Immature natural killer cell (primary cell): Measurements from ENCODE around the gene CHRNA7. TPM values are rescaled to one million over a fixed set of nuclear protein-coding genes. Genes with fewer than 3 reads are reported as not detected.

Experiments
- DNase-seq, 3 donors: peaks; one replicate each; pipeline ENCODE4 v3.0.0; 2022; ENCODE audit warnings: mixed read lengths in 1 of 3
- H3K27ac Mint-ChIP-seq, 6 donors: one replicate each; pipeline ENCODE4 v1.8.0; 2020; ENCODE audit warnings: mixed read lengths in 6 of 6, mild to moderate bottlenecking in 5 of 6, inconsistent platforms in 4 of 6, moderate library complexity in 3 of 6
- H3K27me3 Mint-ChIP-seq, 3 donors: one replicate each; pipeline ENCODE4 v1.8.0; 2020 to 2021; ENCODE audit warnings: low read depth in 3 of 3, mild to moderate bottlenecking in 3 of 3, mixed read lengths in 3 of 3, moderate library complexity in 3 of 3, inconsistent platforms in 1 of 3
- H3K36me3 Mint-ChIP-seq, 3 donors: one replicate each; pipeline ENCODE4 v1.8.0; 2020; ENCODE audit warnings: mixed read lengths in 3 of 3, inconsistent platforms in 2 of 3, mild to moderate bottlenecking in 2 of 3
- H3K4me1 Mint-ChIP-seq, 2 donors: one replicate each; pipeline ENCODE4 v1.8.0; 2020; ENCODE audit warnings: inconsistent platforms in 2 of 2, mild to moderate bottlenecking in 2 of 2, mixed read lengths in 2 of 2, moderate library complexity in 1 of 2
- H3K4me3 Mint-ChIP-seq, 5 donors: one replicate each; pipeline ENCODE4 v1.8.0; 2020; ENCODE audit warnings: mild to moderate bottlenecking in 5 of 5, mixed read lengths in 5 of 5, inconsistent platforms in 3 of 5, moderate library complexity in 3 of 5
- H3K9me3 Mint-ChIP-seq, 6 donors: one replicate each; pipeline ENCODE4 v1.8.0; 2020; ENCODE audit warnings: mild to moderate bottlenecking in 6 of 6, mixed read lengths in 6 of 6, inconsistent platforms in 4 of 6, moderate library complexity in 3 of 6
- polyA plus RNA-seq, 3 donors: library from polyadenylated mRNA; unstranded; fragments of 300-500 nt; fragmentation: Illumina TruSeq; gene quantifications; one replicate each; pipeline ENCODE4 v1.2.3, GENCODE V29; 2021

Gene CHRNA7
- polyA plus RNA-seq, 3 donors from 2014 or later = 0.06 to 0.91 TPM; not detected in 1

GRCh38 chr15:32034106-32034505 is 3.8 kb downstream of the CHRNA7 start:
- no peaks in the 10 kb centered on the region for H3K36me3 Mint-ChIP-seq
- H3K4me3 Mint-ChIP-seq = no peak overlapping the region
- no peak overlapping the region for H3K27ac Mint-ChIP-seq
- DNase-seq = no peak
- peaks cover 3 to 16% (median 8%) of the 10 kb centered on the region in 3 donors for H3K27me3 Mint-ChIP-seq
- peaks cover 0 to 3% (median 0%) of the 10 kb centered on the region in 6 donors for H3K9me3 Mint-ChIP-seq
- H3K4me1 Mint-ChIP-seq = peaks cover 8% of the 10 kb centered on the region in 2 donors

- H3K4me1 Mint-ChIP-seq = peaks cover 7 to 8% of the 10 kb centered on the region in 2 donors
- peaks cover 0 to 3% (median 0%) of the 10 kb centered on the region in 6 donors for H3K9me3 Mint-ChIP-seq
- H3K27me3 Mint-ChIP-seq = peaks cover 5 to 16% (median 12%) of the 10 kb centered on the region in 3 donors
- H3K27ac Mint-ChIP-seq = no peak overlapping the region
- DNase-seq = no peak
- no peaks in the 10 kb centered on the region for H3K36me3 Mint-ChIP-seq
- no peak overlapping the region for H3K4me3 Mint-ChIP-seq
Observed at GRCh38 chr15:32035285-32035684, 5.0 kb downstream of the CHRNA7 start.

GRCh38 chr15:32036971-32037370 is 6.7 kb downstream of the CHRNA7 start:
- no peak for DNase-seq
- H3K9me3 Mint-ChIP-seq = peaks cover 0 to 3% (median 0%) of the 10 kb centered on the region in 6 donors
- H3K4me3 Mint-ChIP-seq = no peak overlapping the region
- no peak overlapping the region for H3K27ac Mint-ChIP-seq
- no peaks in the 10 kb centered on the region for H3K4me1 Mint-ChIP-seq
- H3K36me3 Mint-ChIP-seq = no peaks in the 10 kb centered on the region
- H3K27me3 Mint-ChIP-seq = peaks cover 5 to 14% (median 10%) of the 10 kb centered on the region in 3 donors

GRCh38 chr15:32041294-32041693 is 11.0 kb downstream of the CHRNA7 start:
- Mint-ChIP-seq H3K4me1 (no peaks in the 10 kb centered on the region), H3K27me3 (peaks cover 5 to 9% (median 5%) of the 10 kb centered on the region in 3 donors), H3K9me3 (no peaks in the 10 kb centered on the region), H3K4me3 (no peak overlapping the region), H3K27ac (no peak overlapping the region), H3K36me3 (no peaks in the 10 kb centered on the region)
- no peak for DNase-seq

GRCh38 chr15:32042269-32042972 is 12.1 kb downstream of the CHRNA7 start:
- no peak overlapping the region for H3K4me3 Mint-ChIP-seq
- H3K4me1 Mint-ChIP-seq = no peaks in the 10 kb centered on the region
- no peaks in the 10 kb centered on the region for H3K36me3 Mint-ChIP-seq
- H3K9me3 Mint-ChIP-seq = no peaks in the 10 kb centered on the region
- H3K27me3 Mint-ChIP-seq = peaks cover 5 to 9% (median 5%) of the 10 kb centered on the region in 3 donors
- no peak for DNase-seq
- no peak overlapping the region for H3K27ac Mint-ChIP-seq

GRCh38 chr15:32053719-32054118 is 23.4 kb downstream of the CHRNA7 start:
- DNase-seq = no peak
- Mint-ChIP-seq H3K27ac (no peak overlapping the region), H3K4me1 (no peaks in the 10 kb centered on the region), H3K36me3 (no peaks in the 10 kb centered on the region), H3K4me3 (no peak overlapping the region), H3K27me3 (peaks cover 0 to 4% (median 1%) of the 10 kb centered on the region in 3 donors), H3K9me3 (no peaks in the 10 kb centered on the region)

- H3K9me3 Mint-ChIP-seq = no peaks in the 10 kb centered on the region
- no peak overlapping the region for H3K27ac Mint-ChIP-seq
- peaks cover 0 to 11% (median 0%) of the 10 kb centered on the region in 3 donors for H3K27me3 Mint-ChIP-seq
- no peak for DNase-seq
- H3K36me3 Mint-ChIP-seq = no peaks in the 10 kb centered on the region
- no peaks in the 10 kb centered on the region for H3K4me1 Mint-ChIP-seq
- H3K4me3 Mint-ChIP-seq = no peak overlapping the region
Observed at GRCh38 chr15:32057876-32058425, 27.6 kb downstream of the CHRNA7 start.

- no peaks in the 10 kb centered on the region for H3K4me1 Mint-ChIP-seq
- no peak overlapping the region for H3K27ac Mint-ChIP-seq
- peaks cover 0 to 4% (median under 1%) of the 10 kb centered on the region in 6 donors for H3K9me3 Mint-ChIP-seq
- H3K4me3 Mint-ChIP-seq = no peak overlapping the region
- peaks cover 0 to 3% (median 0%) of the 10 kb centered on the region in 3 donors for H3K36me3 Mint-ChIP-seq
- peaks cover 0 to 9% (median 0%) of the 10 kb centered on the region in 3 donors for H3K27me3 Mint-ChIP-seq
- no peak for DNase-seq
Observed at GRCh38 chr15:32060706-32061105, 30.4 kb downstream of the CHRNA7 start.

GRCh38 chr15:32067115-32067514 is 36.8 kb downstream of the CHRNA7 start:
- no peaks in the 10 kb centered on the region for H3K4me1 Mint-ChIP-seq

GRCh38 chr15:32089851-32090359 is 59.6 kb downstream of the CHRNA7 start:
- peaks cover 0 to 3% (median 2%) of the 10 kb centered on the region in 3 donors for H3K27me3 Mint-ChIP-seq
- no peak for DNase-seq
- H3K27ac Mint-ChIP-seq = no peak overlapping the region
- H3K4me1 Mint-ChIP-seq = no peaks in the 10 kb centered on the region
- no peak overlapping the region for H3K4me3 Mint-ChIP-seq
- H3K36me3 Mint-ChIP-seq = no peaks in the 10 kb centered on the region
- peaks cover 0 to 7% (median 0%) of the 10 kb centered on the region in 6 donors for H3K9me3 Mint-ChIP-seq

More at GRCh38 chr15:32067115-32067514, 36.8 kb downstream of the CHRNA7 start:
- no peak overlapping the region for H3K4me3 Mint-ChIP-seq
- no peak overlapping the region for H3K27ac Mint-ChIP-seq
- no peak for DNase-seq
- peaks cover 4 to 11% (median 7%) of the 10 kb centered on the region in 3 donors for H3K36me3 Mint-ChIP-seq
- peaks cover 10 to 43% (median 24%) of the 10 kb centered on the region in 6 donors for H3K9me3 Mint-ChIP-seq
- peaks cover 0 to 3% (median 1%) of the 10 kb centered on the region in 3 donors for H3K27me3 Mint-ChIP-seq

GRCh38 chr15:32091505-32092380 is 61.4 kb downstream of the CHRNA7 start:
- no peak for DNase-seq
- H3K4me3 Mint-ChIP-seq = no peak overlapping the region
- peaks cover 0 to 7% (median 0%) of the 10 kb centered on the region in 6 donors for H3K9me3 Mint-ChIP-seq
- no peaks in the 10 kb centered on the region for H3K4me1 Mint-ChIP-seq
- no peaks in the 10 kb centered on the region for H3K36me3 Mint-ChIP-seq
- peaks cover 0 to 4% (median 3%) of the 10 kb centered on the region in 3 donors for H3K27me3 Mint-ChIP-seq
- H3K27ac Mint-ChIP-seq = no peak overlapping the region

- no peak overlapping the region for H3K4me3 Mint-ChIP-seq
- H3K27ac Mint-ChIP-seq = no peak overlapping the region
- H3K9me3 Mint-ChIP-seq = peaks cover 0 to 5% (median 0%) of the 10 kb centered on the region in 6 donors
- H3K27me3 Mint-ChIP-seq = peaks cover 0 to 8% (median 8%) of the 10 kb centered on the region in 3 donors
- no peaks in the 10 kb centered on the region for H3K4me1 Mint-ChIP-seq
- DNase-seq = no peak
- no peaks in the 10 kb centered on the region for H3K36me3 Mint-ChIP-seq
Observed at GRCh38 chr15:32096213-32096612, 65.9 kb downstream of the CHRNA7 start.

GRCh38 chr15:32096916-32097617 is 66.8 kb downstream of the CHRNA7 start:
- Mint-ChIP-seq H3K27ac (no peak overlapping the region), H3K4me1 (no peaks in the 10 kb centered on the region), H3K36me3 (no peaks in the 10 kb centered on the region), H3K4me3 (no peak overlapping the region), H3K9me3 (peaks cover 0 to 2% (median 0%) of the 10 kb centered on the region in 6 donors), H3K27me3 (peaks cover 0 to 8% (median 8%) of the 10 kb centered on the region in 3 donors)
- no peak for DNase-seq
